Urothelium cell line (cell line): Measurements from ENCODE around the gene LDLRAD1.
A peak's percentile ranks its signal among the peaks of the same experiment; 100 is the strongest.
"Not testable (repeated sequence)": the region's sequence is repeated elsewhere in the genome, so short reads cannot be mapped to it uniquely, and the experiment has no call there.

Experiments
- DNase-seq: peaks from one replicate; pipeline ENCODE4 v3.0.0; 2011; ENCODE audit warnings: low spot score, mixed read lengths
- FAIRE-seq: peaks from 2 replicates; lab custom pipeline; 2011; peaks lifted over from hg19 to GRCh38; lab: Jason Lieb, UNC

The LDLRAD1 gene

GRCh38 chr1:54017979-54018378 lies at the start of gene LDLRAD1:
Gene LDLRAD1 (minus strand): TSS chr1:54018186. CDS start chr1:54018112, 74 bp downstream.
- DNase-seq, result no peak
- no peak for FAIRE-seq

GRCh38 chr1:54064299-54064698 lies 46.3 kb upstream of the LDLRAD1 start:
- DNase-seq, result no peak
- FAIRE-seq, result no peak

GRCh38 chr1:54054438-54054749 lies 36.4 kb upstream of the LDLRAD1 start:
- DNase-seq (peak; percentile 9), FAIRE-seq (no peak)

GRCh38 chr1:54053745-54054437 lies 35.9 kb upstream of the LDLRAD1 start:
- DNase-seq (no peak), FAIRE-seq (no peak)

- FAIRE-seq, result no peak
Observed at GRCh38 chr1:54052934-54053744, 35.2 kb upstream of the LDLRAD1 start, which contains the start of the genes TCEANC2 and TMEM59. Gene TCEANC2 (plus strand): TSS chr1:54053608. CDS start chr1:54054423, 815 bp downstream. Gene TMEM59 (minus strand): TSS chr1:54053204. CDS start chr1:54053188, 16 bp downstream.

GRCh38 chr1:54052431-54052933 lies 34.5 kb upstream of the LDLRAD1 start:
- peak; percentile 20 for DNase-seq
- FAIRE-seq, result no peak

More at GRCh38 chr1:54052934-54053744, 35.2 kb upstream of the LDLRAD1 start, which contains the start of the genes TCEANC2 and TMEM59:
- DNase-seq, result peak; percentile 95

GRCh38 chr1:54051933-54052430 lies 34.0 kb upstream of the LDLRAD1 start:
- FAIRE-seq (no peak), DNase-seq (no peak)

GRCh38 chr1:54050435-54050834 lies 32.4 kb upstream of the LDLRAD1 start:
- DNase-seq, FAIRE-seq: not testable (repeated sequence)

- no peak for FAIRE-seq
- DNase-seq, result no peak
Observed at GRCh38 chr1:54047384-54048305, 29.7 kb upstream of the LDLRAD1 start.

GRCh38 chr1:54046671-54047383 lies 28.8 kb upstream of the LDLRAD1 start:
- DNase-seq (no peak), FAIRE-seq (no peak)

GRCh38 chr1:54045496-54045895 lies 27.5 kb upstream of the LDLRAD1 start:
- DNase-seq, result no peak
- no peak for FAIRE-seq

- FAIRE-seq (no peak), DNase-seq (no peak)
Observed at GRCh38 chr1:54041806-54042205, 23.8 kb upstream of the LDLRAD1 start.

- FAIRE-seq (no peak), DNase-seq (no peak)
Observed at GRCh38 chr1:54037476-54037875, 19.5 kb upstream of the LDLRAD1 start.

GRCh38 chr1:54028306-54029251 lies 10.6 kb upstream of the LDLRAD1 start:
- no peak for FAIRE-seq
- no peak for DNase-seq

GRCh38 chr1:54027848-54028247 lies 9.9 kb upstream of the LDLRAD1 start:
- DNase-seq, result no peak
- no peak for FAIRE-seq

- DNase-seq, FAIRE-seq: not testable (repeated sequence)
Observed at GRCh38 chr1:54024811-54025210, 6.8 kb upstream of the LDLRAD1 start.

- no peak for FAIRE-seq
- no peak for DNase-seq
Observed at GRCh38 chr1:54024358-54024757, 6.4 kb upstream of the LDLRAD1 start.

GRCh38 chr1:54019562-54020176 lies 1.7 kb upstream of the LDLRAD1 start:
- not testable (repeated sequence) for FAIRE-seq, DNase-seq
